Amniotic epithelial cell (primary cell): ENCODE data around the gene TKFC.

Experiments used
- DNase-seq: peaks from one replicate; pipeline ENCODE4 v3.0.0-alpha.2; 2010; ENCODE audit warnings: low read depth

TKFC gene

DNA sequence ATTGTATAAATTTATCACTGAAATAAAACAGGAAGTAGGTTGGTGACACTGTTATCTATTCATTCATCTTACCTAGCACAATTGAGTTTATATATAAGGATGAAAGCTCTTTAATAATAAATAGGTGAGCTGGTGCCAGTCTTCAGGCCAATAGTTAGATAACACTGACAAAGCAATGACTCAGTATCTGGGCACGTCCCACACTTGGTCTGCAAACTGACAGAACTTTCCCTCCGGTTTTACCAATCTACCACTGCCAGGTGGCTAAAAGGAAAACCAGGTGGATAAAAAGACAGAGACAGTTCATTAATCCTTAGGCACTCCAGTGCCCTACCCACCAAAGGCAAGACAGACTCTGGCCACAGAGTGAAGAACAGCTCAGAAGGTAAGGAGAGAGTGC lies 17.8 kb upstream of the TKFC start:
- no peak for DNase-seq

DNA sequence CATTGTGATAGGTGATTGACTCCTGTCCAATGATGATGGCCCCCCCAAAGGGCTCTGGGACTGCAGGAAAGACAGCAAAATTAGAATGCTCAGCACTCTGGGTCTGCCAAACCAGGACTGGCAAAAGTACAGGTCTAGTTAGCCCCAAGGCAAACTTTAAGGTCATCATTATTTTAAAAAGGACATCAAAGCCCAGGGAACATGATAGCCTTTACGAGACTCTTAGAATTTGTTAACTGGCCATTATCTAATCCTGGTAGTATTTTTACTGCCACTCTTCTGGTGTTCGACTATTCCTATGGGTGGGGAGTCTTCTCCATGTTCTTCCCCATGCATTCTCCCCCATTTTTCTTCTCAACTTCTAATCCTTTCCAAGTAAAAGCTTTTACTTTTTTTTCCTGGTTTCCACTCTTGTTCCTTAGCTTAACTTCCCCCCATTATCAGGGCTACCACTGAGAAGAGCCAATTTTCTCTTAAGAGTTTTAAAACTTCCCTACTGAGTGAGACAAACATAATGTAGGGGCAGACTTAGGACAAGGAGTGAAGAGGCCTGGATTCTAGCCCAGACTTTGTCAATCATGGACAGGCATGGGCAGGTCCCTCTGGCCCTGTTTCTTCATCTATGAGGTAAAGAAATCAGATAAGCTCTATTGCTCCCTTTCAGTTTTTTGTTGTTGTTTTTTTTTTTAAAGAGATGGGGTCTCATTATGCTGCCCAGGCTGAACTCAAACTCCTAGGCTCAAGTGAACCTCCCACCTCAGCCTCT lies 7.2 kb upstream of the TKFC start:
- peak; percentile 68 for DNase-seq

DNA sequence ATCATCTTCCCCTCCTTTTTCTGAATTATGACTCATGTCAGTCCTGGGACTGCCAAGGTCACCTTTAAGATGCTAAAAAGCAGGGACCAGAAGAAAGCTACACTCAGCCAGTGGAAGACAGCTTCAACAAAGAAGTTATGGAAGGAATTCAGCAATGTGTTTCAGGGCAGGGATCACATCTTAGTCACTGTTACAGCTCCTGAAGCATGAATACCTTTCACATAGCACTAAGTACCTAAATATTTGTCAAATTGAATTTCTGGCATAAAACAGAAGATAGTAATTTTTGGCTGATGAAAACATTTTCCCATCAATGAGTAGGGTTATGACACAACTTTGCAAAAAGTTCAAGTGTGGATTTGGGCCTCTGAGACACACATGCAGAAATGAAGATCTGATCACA lies 5.4 kb upstream of the TKFC start:
- peak; percentile 16 for DNase-seq

DNA sequence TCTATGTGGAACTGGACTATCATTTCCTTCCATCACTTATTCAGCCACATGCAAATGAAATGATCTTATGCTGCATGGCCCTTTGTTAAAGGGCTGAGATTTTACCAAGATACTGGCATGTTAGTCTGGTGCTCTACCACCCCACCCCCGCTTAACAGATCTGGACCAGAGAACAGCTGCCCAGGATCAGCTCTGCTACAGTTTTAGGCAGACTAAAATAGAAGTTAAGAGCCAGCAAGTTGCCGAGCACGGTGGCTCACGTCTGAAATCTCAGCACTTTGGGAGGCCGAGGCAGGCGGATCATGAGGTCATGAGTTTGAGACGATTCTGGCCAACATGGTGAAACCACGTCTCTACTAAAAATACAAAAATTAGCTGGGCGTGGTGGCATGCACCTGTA lies 4.7 kb upstream of the TKFC start:
- no peak for DNase-seq

DNA sequence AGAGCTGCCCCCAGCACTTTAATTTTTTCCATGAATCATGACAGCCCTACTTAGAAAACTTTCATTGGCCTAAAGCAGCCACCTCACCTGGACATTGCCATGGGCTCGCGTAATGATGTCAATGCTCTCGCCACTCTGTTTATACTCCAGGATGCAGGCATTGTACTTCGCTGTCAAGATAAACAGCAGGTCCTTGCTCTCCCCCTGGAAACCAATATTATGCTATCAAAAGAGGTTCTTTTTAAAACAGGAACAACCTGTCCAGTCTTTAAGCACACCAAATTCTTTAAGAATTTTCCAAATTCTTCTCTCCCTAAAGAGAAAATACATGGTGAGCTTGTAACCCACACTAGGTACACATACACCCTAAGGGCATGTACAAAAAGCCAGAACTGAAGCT lies 3.2 kb upstream of the TKFC start:
- no peak for DNase-seq

DNA sequence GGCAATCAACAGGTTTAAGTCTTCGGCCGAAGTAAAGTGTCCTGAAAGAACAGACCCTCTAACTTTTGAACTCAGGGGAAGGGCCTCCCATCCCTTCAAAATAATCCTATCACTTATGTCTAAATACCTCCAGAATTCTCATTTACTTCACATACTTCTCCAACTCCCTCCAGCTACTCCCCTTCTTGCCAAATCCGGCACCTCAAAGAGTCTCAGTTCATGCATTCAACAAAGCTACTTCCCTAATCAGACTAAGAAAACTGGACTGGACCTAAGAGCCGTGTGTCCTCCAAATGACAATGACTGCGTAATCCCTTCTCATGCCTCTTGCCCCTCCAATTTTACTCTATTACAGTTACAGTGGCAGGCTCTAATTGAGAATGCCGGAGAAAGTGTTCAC lies 1.4 kb upstream of the TKFC start:
- no peak for DNase-seq

DNA sequence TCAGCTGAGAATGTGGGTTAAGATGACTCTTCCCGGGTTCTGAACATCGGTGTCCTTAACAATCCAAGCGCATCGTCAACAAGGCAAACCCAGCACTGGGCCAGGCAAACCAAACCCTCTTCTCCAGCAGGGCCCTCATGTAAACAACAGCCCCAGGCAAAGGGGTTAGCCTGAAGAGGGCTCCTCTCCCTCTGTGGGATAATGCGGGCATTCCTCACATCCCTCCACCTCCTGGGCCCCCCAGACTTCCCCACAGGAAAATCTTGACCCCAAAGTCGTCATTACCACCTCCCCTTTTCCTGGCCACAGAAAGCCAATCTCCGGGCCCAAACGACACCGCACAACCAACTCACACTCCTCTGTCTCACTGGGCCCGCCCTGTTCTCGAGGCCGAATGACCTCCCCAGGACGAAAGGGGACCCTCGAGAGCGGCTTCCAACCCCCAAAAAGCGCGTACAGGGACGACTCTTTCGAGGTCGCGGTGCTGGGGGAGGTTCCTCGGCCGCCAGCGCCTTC lies 689 bp upstream of the TKFC start:
- DNase-seq: peak; percentile 24

DNA sequence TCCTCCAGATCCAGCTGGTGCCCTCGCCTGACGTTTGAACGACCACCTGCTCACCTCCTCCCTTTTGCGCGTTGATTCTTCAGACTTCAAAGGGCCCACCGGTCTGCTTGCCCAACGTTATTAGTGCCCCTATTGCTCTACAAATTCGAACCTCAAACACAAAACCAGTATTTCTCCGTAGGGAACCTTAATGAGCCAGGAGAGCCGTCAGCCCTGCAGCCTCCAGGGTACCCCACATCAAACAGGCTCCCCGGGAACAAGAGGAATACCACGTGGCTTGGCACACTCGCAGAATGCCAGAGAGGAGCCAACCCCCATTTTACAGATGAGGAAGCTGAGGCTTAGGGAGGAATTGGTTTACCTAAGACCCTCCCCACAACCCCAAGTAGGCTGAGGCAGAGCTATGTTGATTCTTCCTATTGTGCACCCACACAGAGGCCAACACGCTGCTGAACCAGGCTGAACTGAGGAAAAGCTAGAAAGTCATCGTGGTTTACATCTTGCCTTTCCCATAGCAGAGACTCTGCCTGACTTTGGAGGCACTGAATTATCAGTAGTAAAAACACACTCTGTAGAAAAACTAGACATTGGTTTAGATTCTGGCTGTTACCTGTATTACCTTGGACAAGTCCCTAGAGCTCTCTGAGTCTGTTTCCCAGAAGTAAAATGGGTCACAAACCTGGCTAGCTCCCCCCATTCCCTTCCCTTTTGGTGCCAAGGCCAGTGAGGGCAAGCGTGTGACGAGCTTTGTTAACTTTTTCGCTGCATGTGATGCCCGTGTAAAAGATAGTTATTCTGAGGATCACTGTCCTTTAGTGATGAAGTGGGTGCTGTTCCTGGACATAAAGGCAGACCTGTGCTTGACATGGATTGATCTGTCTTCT lies 764 bp downstream of the TKFC start:
- DNase-seq: no peak

DNA sequence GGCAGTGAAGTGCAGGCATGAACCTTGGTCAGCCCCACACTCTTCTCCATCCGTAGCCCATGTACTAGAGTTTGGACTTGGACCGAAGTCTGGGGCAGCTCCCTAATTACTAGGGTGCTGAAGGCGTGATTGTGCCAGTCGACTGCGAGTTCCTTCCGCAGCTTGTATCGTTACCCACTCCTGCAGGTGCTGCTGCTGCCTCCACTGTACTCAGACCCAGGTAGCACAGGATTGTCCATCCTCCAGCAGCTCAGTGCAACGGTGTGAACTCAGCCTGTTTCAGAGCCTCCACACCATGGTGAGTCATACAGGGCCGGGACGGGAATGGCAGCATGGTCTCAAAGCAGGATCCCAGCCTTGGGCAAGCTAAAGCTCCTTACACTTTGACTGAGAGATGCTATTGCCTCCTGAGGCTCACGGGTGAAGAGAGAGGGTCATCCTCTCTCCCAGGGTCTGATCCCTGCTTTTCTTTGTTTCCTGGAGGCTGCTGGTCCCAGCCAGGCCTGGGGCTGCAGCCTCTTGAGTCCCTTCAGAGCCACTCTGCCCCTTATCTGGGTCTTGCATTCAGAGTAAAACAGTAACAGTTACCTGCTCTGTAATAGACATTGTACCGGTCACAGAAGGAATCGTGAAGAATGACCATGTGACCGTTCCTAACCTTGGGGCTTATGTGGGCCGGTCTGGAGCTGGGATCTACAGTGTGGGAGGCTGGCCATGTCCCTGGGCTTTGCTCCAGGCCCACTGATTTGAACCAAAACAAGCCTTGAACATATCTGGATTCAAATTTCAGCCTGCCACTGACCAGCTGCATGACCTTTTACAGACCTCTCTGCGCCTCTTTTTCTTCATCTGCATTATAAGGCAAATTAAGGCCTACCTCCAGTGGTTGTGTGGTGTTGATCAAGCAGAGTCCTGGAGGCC lies 1.7 kb downstream of the TKFC start:
- peak; percentile 75 for DNase-seq

DNA sequence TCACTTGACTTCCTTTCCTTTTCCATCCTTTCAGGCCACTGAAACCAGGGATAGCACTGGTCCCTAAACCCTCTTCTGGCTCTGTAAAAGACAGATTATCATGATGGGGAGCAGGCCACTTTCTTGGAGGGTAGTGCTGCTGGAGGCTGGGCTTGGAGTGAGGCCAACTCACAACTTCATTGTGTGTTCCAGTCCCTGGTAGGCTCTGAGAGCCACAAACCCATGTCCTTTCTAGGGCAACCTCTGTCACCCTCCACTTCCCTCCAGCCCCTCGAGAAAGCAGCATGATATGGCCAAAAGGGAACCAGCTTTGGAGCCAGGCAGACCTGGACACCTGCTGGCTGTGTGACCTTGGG lies 2.3 kb downstream of the TKFC start:
- no peak for DNase-seq

DNA sequence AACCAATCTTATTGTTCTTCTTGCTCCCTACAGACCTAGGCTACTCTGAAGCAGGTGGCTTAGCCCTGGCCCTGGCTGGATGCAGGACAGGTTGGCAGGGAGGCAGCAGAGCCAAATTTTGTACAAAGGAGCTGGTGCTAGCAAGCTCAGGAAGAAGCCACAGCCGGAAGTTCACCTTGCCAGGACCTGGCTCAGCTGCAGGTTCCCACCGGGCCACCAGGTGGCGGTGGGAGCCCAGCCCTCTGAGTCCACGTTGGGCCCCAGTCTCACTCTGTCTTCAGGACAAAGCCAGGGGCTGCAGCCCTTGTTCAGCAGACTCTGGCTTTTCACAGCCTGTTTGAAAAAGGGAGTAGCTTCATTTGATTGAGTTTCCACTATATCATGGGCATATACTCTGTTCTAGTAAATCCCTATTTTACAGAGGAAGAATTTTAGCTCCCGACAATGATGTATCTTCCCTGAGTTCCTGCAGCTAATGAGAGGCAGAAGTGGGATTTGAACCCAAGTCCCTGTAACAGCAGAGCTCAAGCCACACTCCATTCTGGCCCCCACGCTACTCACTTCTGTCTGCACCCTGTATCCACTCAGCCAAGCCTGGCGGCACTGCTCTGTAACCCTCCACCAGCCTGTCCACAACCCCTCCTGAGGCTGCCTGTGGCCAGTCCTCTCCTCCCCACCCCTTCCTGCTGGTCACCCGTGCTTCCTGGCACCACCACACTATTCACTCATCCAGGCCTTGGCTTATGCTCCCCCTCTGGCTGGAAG lies 3.3 kb downstream of the TKFC start:
- DNase-seq: peak; percentile 59

DNA sequence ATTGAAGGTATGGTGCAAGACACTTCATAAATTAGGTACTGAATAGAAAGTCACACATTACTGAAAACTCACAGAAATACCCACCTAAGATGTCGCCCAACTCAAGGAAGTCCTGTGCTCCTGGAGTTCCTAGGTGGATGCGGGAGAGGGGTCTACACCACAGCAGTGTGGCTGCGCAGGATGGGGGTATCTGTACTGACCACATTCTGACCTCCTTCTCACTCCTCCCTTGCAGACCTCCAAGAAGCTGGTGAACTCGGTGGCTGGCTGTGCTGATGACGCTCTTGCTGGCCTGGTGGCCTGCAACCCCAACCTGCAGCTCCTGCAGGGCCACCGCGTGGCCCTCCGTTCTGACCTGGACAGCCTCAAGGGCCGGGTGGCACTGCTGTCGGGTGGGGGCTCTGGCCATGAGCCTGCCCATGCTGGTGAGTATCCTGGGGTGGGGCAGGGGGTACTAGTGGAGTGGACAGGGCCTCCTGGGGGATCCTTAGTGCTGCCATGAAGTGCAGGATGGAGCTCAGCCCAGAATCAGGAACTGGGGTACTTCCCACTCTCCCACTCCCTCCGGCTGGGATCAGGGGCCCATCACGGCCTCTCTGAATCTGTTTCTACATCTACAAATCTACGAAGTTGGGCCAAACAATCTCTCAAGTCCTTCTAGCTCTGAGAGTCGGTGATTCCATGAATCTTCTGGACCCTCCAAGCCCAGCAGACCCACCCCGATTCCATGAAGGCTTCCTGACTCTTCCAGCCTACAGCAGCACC lies 4.9 kb downstream of the TKFC start:
- no peak for DNase-seq

DNA sequence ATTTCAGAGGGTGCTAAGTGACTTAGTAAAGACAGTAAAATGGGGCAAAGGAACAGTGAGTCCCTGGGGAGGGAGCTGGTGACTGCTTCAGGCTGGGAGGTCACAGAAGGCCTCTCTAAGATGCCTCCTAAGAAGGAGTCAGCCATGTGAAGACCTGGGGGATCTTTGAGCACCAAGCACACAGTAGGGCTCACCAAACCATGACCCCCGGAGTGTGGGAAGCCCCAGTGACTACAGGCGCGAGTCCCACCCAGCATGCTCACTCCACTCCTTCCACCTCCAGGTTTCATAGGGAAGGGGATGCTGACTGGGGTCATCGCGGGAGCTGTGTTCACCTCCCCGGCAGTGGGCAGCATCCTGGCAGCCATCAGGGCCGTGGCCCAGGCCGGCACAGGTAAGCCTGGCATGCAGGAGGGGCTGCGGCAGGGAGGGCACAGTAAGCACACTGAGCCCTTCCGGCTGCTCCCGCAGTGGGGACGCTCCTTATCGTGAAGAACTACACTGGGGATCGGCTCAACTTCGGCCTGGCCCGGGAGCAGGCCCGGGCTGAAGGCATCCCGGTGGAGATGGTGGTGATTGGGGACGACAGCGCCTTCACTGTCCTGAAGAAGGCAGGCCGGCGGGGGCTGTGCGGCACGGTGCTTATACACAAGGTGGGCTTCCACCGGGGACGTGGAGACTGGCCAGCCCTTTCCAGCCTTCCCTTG lies 5.9 kb downstream of the TKFC start:
- DNase-seq: no peak

DNA sequence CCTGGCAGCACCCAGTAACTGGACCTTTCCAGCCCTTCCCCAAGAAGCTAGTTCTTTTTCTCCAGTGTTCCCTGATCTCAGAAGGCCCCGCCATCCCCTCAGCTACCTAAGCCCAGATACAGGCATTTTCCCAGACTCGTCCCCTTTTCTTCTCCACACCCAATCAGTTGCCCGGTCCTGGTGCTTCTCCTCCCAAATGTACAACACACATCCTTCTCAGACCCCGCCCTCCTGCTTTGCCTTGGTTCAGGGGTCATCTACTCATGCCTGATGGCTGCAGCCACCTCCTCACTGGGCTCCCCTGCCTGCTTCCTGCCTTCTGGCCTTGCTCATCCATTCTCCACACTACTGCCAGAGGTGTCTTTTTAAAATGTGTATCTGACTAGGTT lies 6.5 kb downstream of the TKFC start:
- DNase-seq: no peak

DNA sequence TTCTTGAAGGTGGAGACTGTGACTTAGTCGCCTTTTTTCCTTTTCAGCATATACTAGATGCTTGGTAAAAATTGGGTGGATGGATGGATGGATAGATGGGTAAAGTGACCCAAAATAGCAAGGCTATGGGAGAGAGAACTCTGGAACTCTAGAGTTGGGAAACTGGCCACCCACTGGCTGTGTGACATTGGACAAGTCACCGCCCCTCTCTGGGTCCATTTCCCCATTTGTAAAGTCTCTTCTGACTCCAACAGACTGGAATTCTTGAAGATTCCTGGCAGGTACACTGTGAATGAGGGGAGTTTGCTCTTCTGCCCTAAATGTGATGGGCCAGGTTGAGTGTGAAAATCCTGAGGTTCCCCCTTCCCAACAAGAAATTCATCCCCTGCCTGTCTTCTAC lies 8.0 kb downstream of the TKFC start:
- no peak for DNase-seq

DNA sequence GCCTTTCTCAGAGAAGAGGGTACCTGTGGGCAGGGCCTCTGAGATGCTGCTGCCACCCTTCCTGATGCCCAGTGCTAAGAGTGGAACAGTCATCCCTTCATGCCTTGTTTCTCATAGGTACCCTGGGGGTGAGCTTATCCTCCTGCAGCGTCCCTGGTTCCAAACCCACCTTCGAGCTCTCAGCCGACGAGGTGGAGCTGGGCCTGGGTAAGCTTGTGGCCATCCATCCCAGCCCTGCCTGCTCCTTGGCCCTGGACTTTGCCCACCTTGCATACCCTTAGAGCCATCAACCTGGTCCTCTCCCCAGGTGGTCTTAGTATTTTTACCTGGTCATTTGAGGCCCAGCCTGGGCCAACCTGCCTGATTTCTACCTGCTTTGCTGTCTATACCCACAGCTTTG lies 8.7 kb downstream of the TKFC start:
- DNase-seq: no peak

DNA sequence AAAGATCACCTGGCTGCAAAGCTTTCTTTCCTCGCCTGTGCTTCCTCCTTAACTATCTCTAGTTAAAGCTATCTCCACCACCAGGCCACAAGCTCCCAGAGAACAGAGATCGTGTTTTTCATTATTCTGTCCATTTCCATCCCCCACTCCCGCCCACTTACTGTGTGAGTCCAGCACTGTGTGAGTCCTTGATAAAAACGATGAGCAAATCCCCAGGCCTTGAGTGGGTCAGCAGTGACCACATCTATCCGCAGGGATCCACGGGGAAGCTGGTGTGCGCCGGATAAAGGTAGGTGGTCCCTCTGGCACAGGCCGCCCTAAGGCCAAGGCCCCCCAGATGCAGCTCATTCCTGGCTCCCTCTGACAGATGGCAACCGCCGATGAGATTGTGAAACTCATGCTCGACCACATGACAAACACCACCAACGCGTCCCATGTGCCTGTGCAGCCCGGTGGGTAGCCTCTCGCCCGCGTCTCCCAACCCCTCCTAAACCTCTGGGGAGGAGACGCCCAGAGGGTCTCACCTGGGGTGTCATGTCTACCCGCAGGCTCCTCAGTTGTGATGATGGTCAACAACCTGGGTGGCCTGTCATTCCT lies 9.3 kb downstream of the TKFC start:
- peak; percentile 18 for DNase-seq

DNA sequence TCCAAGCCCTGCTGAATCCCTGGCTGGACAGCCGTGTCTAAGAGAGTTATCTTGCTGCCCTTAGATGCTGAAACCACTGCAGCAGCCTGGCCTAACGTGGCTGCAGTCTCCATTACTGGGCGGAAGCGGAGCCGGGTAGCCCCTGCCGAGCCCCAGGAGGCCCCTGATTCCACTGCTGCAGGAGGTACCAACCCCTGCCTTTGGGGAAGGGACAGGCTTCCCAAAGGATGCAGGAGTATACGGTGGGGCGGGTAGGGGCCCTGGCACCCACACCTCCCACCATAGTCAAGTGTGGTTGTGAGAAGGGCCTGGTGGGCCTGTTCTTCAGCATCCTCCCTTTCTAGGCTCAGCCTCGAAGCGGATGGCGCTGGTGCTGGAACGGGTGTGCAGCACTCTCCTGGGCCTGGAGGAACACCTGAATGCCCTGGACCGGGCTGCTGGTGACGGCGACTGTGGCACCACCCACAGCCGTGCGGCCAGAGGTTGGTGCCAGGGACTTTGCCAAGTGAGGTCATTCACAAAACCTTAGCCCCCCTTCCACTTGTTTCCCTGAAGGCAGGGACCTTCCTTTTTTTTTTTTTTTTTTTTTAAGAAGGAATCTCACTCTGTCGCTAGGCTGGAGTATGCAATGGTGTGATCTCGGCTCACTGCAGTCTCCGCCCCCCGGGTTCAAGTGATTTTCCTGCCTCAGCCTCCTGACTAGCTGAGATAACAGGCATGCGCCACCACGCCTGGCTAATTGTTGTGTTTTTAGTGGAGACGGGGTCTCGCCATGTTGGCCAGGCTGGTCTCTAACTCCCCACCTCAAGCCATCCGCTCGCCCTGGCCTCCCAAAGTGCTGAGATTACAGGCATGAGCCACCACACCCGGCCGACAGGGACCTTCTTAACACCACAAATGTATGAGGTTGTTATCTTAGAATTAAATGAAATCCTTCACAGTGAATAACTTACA lies 11.0 kb downstream of the TKFC start:
- no peak for DNase-seq
